Small intestine (tissue), 7 donors: Measurements from ENCODE around the gene TEX28. TPM values are rescaled to one million over a fixed set of nuclear protein-coding genes. Genes with fewer than 3 reads are reported as not detected.
"Not testable (repeated sequence)": the region's sequence is repeated elsewhere in the genome, so short reads cannot be mapped to it uniquely, and the experiment has no call there.

Experiments
- DNase-seq, 2 donors: peaks; one replicate each; pipeline versions ENCODE4 v3.0.0 to v3.0.0-alpha.2; 2013
- FAIRE-seq: peaks from 2 replicates; lab custom pipeline; 2012; peaks lifted over from hg19 to GRCh38; lab: Jason Lieb, UNC
- H3K27ac ChIP-seq, 3 donors: one replicate each; pipeline ENCODE4 v1.5.1; 2013; ENCODE audit warnings: low read length in 2 of 3, mild to moderate bottlenecking in 2 of 3, control low read depth in 1 of 3, inconsistent platforms in 1 of 3, low read depth in 1 of 3, moderate library complexity in 1 of 3
- H3K27me3 ChIP-seq, 3 donors: one replicate each; pipeline ENCODE4 v1.6.1; 2013; ENCODE audit warnings: low read length in 3 of 3, inconsistent platforms in 1 of 3; ENCODE audit not compliant: control insufficient read depth in 3 of 3, insufficient read depth in 3 of 3
- H3K36me3 ChIP-seq, 3 donors: one replicate each; pipeline ENCODE4 v1.6.1; 2013; ENCODE audit warnings: low read length in 3 of 3, inconsistent platforms in 1 of 3, low read depth in 1 of 3, mild to moderate bottlenecking in 1 of 3, moderate library complexity in 1 of 3; ENCODE audit not compliant: control insufficient read depth in 3 of 3, insufficient read depth in 2 of 3
- H3K4me1 ChIP-seq, 3 donors: one replicate each; pipeline ENCODE4 v1.6.1; 2013; ENCODE audit warnings: low read length in 2 of 3, inconsistent platforms in 1 of 3, low read depth in 1 of 3, mild to moderate bottlenecking in 1 of 3, moderate library complexity in 1 of 3; ENCODE audit not compliant: control insufficient read depth in 3 of 3, insufficient read depth in 2 of 3
- H3K4me3 ChIP-seq, 3 donors: one replicate each; pipeline ENCODE4 v1.5.1; 2013; ENCODE audit warnings: low read length in 3 of 3, control low read depth in 1 of 3, inconsistent platforms in 1 of 3, low read depth in 1 of 3, mild to moderate bottlenecking in 1 of 3, moderate library complexity in 1 of 3
- H3K9me3 ChIP-seq, 2 donors: one replicate each; pipeline ENCODE4 v1.6.1; 2013; ENCODE audit warnings: low read depth in 1 of 2, low read length in 1 of 2; ENCODE audit not compliant: control insufficient read depth in 2 of 2, insufficient read depth in 1 of 2
- WGBS, 3 donors: extraction: QIAGEN DNeasy Blood & Tissue Kit; methylation state at CpG; one replicate each; pipeline ENCODE4 v1.1.7; 2013; 5-methylcytosine and 5-hydroxymethylcytosine counted together
- polyA plus RNA-seq, 4 donors: library from polyadenylated mRNA; stranded (reverse) in 3 of 4; unstranded in 1 of 4; fragments of 200-250 nt in 3 of 4; fragments of 120-200 nt in 1 of 4; gene quantifications; one replicate each; pipeline versions ENCODE4 v1.2.1 to v1.2.3, GENCODE V29; 2013
- donor health status: healthy with polysubstance abuse.
- donor health status: control.
- donor health status: control.
- donor health status: Bipolar disorder and iron deficiency.
- donor health status: healthy.

Gene TEX28
- polyA plus RNA-seq, 4 donors, result not detected

- Histone ChIP-seq H3K27ac (no peak overlapping the region), H3K4me3 (no peak overlapping the region), H3K36me3 (no peaks in the 10 kb centered on the region), H3K4me1 (no peaks in the 10 kb centered on the region), H3K27me3 (peaks cover 0 to 2% (median 0%) of the 10 kb centered on the region in 3 donors), H3K9me3 (no peaks in the 10 kb centered on the region)
- no peak for DNase-seq
- WGBS, 3 donors, result 83 to 88% (median 83%) methylated on average over 6 of the region's 6 CpGs
- FAIRE-seq, result no peak
Observed at GRCh38 chrX:154307202-154307601, 12.3 kb upstream of the TEX28 start.

DNA sequence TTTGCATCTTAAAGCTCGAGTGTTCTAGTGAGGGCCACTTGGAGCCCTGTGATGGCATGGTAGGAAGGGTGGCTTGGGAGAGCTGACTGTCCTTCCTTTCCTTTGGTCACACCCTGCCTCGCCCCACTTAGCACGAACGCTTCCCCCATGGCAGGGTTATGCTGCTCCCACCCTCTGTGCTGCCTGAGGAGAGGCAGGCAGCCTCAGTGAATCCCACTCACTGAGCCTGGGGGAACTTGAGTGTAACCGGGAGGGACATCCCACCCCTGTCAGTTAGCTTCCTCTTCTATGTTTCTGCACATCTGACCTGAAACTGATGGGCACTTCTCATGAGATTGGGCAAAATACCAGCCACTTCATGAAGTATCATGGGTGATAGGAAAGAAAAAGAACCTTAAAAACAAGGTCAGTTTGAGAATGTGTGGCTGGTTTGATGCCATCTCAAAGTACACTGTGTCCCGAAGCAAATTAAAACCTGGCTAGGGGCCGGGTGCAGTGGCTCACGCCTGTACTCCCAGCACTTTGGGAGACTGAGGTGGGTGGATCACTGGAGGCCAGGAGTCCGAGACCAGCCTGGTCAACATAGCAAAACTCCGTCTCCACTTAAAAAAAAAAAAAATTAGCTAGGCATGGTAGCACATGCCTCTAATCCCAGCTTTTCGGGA is 10.7 kb upstream of the TEX28 start:
- Histone ChIP-seq H3K27ac (no peak overlapping the region), H3K4me1 (no peaks in the 10 kb centered on the region), H3K36me3 (no peaks in the 10 kb centered on the region), H3K4me3 (no peak overlapping the region), H3K9me3 (no peaks in the 10 kb centered on the region), H3K27me3 (peaks cover 0 to 2% (median 0%) of the 10 kb centered on the region in 3 donors)
- no peak for FAIRE-seq
- no peak for DNase-seq
- 79 to 91% (median 85%) methylated on average over 11 of the region's 11 CpGs for WGBS, 3 donors

DNA sequence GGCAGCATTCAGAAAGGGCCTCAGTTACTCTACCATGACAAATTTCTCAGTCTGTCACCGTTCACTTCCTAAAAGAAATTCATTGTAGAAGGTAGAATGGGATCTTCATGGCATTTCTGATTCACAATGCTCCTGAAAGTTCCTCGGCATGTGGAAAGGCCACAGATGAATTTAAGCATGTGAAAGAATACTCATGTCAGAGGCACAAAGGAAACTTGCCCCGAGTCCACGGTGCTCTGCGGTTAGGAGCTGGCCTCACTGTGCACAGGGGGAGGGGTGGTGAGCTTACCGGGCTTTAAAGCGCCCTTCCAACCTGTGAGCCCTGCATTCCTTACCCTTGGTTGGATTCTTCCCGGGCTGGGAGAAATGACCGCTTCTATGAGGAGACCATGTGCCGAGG is 9.9 kb upstream of the TEX28 start:
- Histone ChIP-seq H3K27me3 (peaks cover 0 to 2% (median 0%) of the 10 kb centered on the region in 3 donors), H3K27ac (no peak overlapping the region), H3K9me3 (no peaks in the 10 kb centered on the region), H3K4me3 (no peak overlapping the region), H3K4me1 (no peaks in the 10 kb centered on the region), H3K36me3 (no peaks in the 10 kb centered on the region)
- FAIRE-seq (no peak), DNase-seq (no peak)
- WGBS, 3 donors, result 75 to 83% (median 80%) methylated on average over 10 of the region's 10 CpGs

DNA sequence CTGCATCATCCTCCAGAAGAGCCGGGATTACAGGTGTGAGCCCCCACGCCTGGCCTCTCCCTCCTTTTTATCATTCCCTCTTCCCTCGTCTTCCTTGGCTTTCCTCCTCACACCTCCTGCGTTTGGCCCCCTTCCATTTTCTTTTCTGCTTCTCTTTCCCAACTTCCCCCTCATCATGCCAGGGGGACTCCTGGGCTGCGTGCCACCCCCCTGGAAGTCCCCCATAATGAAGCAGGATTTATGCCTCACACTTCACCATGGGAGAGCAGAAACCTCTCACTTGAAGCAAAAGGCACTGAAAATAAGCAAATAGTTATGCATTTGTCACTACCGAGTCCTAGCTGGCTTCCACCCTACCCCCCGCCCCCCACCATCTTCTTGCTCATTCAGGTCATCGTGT is 8.6 kb upstream of the TEX28 start:
- no peaks in the 10 kb centered on the region for H3K36me3 ChIP-seq
- no peak for FAIRE-seq
- H3K9me3 ChIP-seq, result no peaks in the 10 kb centered on the region
- H3K27ac ChIP-seq, result no peak overlapping the region
- DNase-seq, result no peak
- H3K4me3 ChIP-seq, result no peak overlapping the region
- H3K27me3 ChIP-seq, result peaks cover 0 to 2% (median 0%) of the 10 kb centered on the region in 3 donors
- WGBS, 3 donors, result 67 to 77% (median 70%) methylated on average over 8 of the region's 8 CpGs
- no peaks in the 10 kb centered on the region for H3K4me1 ChIP-seq

DNA sequence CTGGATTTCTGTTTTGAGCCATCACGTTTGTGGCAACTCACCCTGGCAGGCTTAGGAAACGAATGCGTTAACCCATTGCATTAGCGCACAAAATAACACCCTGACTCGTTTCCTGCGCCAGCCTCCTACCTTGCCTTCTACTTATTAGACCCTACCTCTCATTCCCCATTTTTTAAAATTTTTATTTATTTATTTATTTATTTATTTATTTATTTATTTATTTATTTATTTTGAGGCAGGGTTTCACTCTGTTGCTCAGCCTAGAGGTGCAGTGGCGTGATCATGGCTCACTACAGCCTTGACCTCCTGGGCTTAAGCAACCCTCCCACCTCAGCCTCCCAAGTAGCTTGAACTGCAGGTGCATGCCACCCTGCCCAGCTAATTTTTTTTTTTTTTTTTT is 8.1 kb upstream of the TEX28 start:
- H3K4me1 ChIP-seq, H3K27ac ChIP-seq, H3K9me3 ChIP-seq, H3K27me3 ChIP-seq, H3K4me3 ChIP-seq, H3K36me3 ChIP-seq, FAIRE-seq, DNase-seq: not testable (repeated sequence)
- 74 to 87% (median 80%) methylated on average over 7 of the region's 7 CpGs for WGBS, 3 donors

DNA sequence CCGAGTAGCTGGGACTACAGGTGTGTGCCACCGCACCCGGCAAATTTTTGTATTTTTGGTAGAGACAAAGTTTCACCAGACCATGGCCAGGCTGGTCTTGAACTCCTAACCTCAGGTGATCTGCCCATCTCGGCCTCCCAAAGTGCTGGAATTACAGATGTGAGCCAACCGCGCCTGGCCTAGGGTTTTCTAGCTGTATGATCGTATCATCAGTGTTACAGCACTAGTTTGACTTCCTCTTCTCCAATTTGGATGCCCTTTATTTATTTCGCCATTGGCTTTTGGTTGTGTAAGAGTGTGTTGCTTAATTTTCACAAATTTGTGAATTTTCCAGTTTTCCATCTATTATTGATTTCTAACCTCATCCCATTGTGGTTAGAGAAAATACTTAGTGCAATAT is 5.9 kb upstream of the TEX28 start:
- WGBS, 3 donors, result 89 to 91% (median 91%) methylated on average over 8 of the region's 8 CpGs
- no peak for FAIRE-seq

DNA sequence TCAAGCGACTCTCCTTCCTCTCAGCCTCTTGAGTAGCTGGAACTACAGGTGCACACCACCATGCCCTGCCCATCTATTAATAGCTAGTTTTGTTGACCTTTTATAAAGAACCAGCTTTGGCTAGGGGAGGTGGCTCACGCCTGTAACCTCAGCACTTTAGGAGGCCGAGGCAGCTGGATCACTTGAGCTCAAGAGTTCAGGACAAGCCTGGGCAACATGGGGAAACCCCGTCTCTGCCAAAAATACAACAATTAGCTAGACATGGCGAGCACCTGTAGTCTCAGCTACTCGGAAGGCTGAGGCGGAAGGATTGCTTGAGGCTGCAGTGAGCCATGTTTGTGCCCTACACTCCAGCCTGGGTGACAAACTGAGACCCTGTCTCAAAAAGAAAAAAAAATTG is 3.4 kb upstream of the TEX28 start:
- no peak overlapping the region for H3K27ac ChIP-seq
- no peaks in the 10 kb centered on the region for H3K4me1 ChIP-seq
- WGBS, 3 donors, result 69 to 74% (median 70%) methylated on average over 7 of the region's 7 CpGs
- H3K4me3 ChIP-seq, result no peak overlapping the region
- FAIRE-seq (no peak), DNase-seq (no peak)
- no peaks in the 10 kb centered on the region for H3K36me3 ChIP-seq
- H3K9me3 ChIP-seq, result no peaks in the 10 kb centered on the region
- H3K27me3 ChIP-seq, result no peaks in the 10 kb centered on the region

More for the DNA sequence above, 5.9 kb upstream of the TEX28 start:
- no peak overlapping the region for H3K4me3 ChIP-seq
- DNase-seq, result no peak
- no peaks in the 10 kb centered on the region for H3K4me1 ChIP-seq
- no peaks in the 10 kb centered on the region for H3K27me3 ChIP-seq
- H3K36me3 ChIP-seq, result no peaks in the 10 kb centered on the region
- H3K9me3 ChIP-seq, result no peaks in the 10 kb centered on the region
- H3K27ac ChIP-seq, result no peak overlapping the region

GRCh38 chrX:154296731-154297130 is 1.8 kb upstream of the TEX28 start:
- Histone ChIP-seq H3K27me3 (no peaks in the 10 kb centered on the region), H3K36me3 (no peaks in the 10 kb centered on the region), H3K27ac (no peak overlapping the region), H3K4me3 (no peak overlapping the region), H3K9me3 (no peaks in the 10 kb centered on the region), H3K4me1 (no peaks in the 10 kb centered on the region)
- whole genome bisulfite sequencing, 3 donors, result 84 to 95% (median 90%) methylated on average over 18 of the region's 18 CpGs
- FAIRE-seq (no peak), DNase-seq (no peak)
